Hepatocyte (in vitro differentiated cells): ENCODE data around the gene SRPRB.

ENCODE experiments used
- CTCF ChIP-seq: fragments of 200-600 bp; sonication (generic); IDR thresholded peaks from 2 replicates; pipeline ENCODE4 v1.5.1; 2016; ENCODE audit warnings: antibody characterized with exemption, mild to moderate bottlenecking; ENCODE audit not compliant: poor library complexity
- EZH2phosphoT487 ChIP-seq: fragments of 200-600 bp; sonication (generic); IDR thresholded peaks from one replicate; pipeline ENCODE4 v1.6.1; 2018; ENCODE audit warnings: antibody characterized with exemption, mild to moderate bottlenecking, low read depth, moderate library complexity; ENCODE audit not compliant: unreplicated experiment, severe bottlenecking

- no peak for TF ChIP-seq CTCF
- TF ChIP-seq EZH2phosphoT487 = no peak
Measured at GRCh38 chr3:133833267-133833666, 27.7 kb downstream of the SRPRB start.
